Stimulated activated naive CD8-positive, alpha-beta T cell treated with anti-CD3 and anti-CD28 coated beads, Interleukin-15, Interleukin-2, amounts not matched to agents 100 ng/mL and 50 ng/mL, for 24 hours (primary cell): ENCODE data around the gene FGF22.
"Not testable (repeated sequence)": the region's sequence is repeated elsewhere in the genome, so short reads cannot be mapped to it uniquely, and the experiment has no call there.

Source experiments
- H3K27ac Mint-ChIP-seq: one replicate; pipeline ENCODE4 v1.8.0; 2021; ENCODE audit warnings: mild to moderate bottlenecking, mixed read lengths
- H3K27me3 Mint-ChIP-seq: one replicate; pipeline ENCODE4 v1.8.0; 2021; ENCODE audit warnings: mixed read lengths
- H3K36me3 Mint-ChIP-seq: one replicate; pipeline ENCODE4 v1.8.0; 2021; ENCODE audit warnings: low read depth, mixed read lengths
- H3K4me1 Mint-ChIP-seq: one replicate; pipeline ENCODE4 v1.8.0; 2021; ENCODE audit warnings: low read depth, mixed read lengths
- H3K4me3 Mint-ChIP-seq: one replicate; pipeline ENCODE4 v1.8.0; 2021; ENCODE audit warnings: mild to moderate bottlenecking, mixed read lengths
- H3K9me3 Mint-ChIP-seq: one replicate; pipeline ENCODE4 v1.8.0; 2021; ENCODE audit warnings: mixed read lengths

Gene FGF22

GRCh38 chr19:623974-624373, 15.7 kb upstream of the FGF22 start:
- H3K27ac Mint-ChIP-seq = no peak overlapping the region
- peaks cover 17% of the 10 kb centered on the region for H3K36me3 Mint-ChIP-seq
- no peaks in the 10 kb centered on the region for H3K27me3 Mint-ChIP-seq
- no peak overlapping the region for H3K4me3 Mint-ChIP-seq
- H3K4me1 Mint-ChIP-seq = peaks cover 2% of the 10 kb centered on the region
- no peaks in the 10 kb centered on the region for H3K9me3 Mint-ChIP-seq

GRCh38 chr19:624433-625109, 15.1 kb upstream of the FGF22 start:
- H3K4me3 Mint-ChIP-seq = no peak overlapping the region
- peaks cover 3% of the 10 kb centered on the region for H3K4me1 Mint-ChIP-seq
- H3K27ac Mint-ChIP-seq = no peak overlapping the region
- H3K36me3 Mint-ChIP-seq = peaks cover 20% of the 10 kb centered on the region
- H3K27me3 Mint-ChIP-seq = no peaks in the 10 kb centered on the region
- no peaks in the 10 kb centered on the region for H3K9me3 Mint-ChIP-seq

GRCh38 chr19:625257-625656, 14.4 kb upstream of the FGF22 start:
- Mint-ChIP-seq H3K4me1 (peaks cover 5% of the 10 kb centered on the region), H3K36me3 (peaks cover 25% of the 10 kb centered on the region), H3K4me3 (no peak overlapping the region), H3K9me3 (no peaks in the 10 kb centered on the region), H3K27ac (peak overlapping the region; percentile 19), H3K27me3 (no peaks in the 10 kb centered on the region)

DNA sequence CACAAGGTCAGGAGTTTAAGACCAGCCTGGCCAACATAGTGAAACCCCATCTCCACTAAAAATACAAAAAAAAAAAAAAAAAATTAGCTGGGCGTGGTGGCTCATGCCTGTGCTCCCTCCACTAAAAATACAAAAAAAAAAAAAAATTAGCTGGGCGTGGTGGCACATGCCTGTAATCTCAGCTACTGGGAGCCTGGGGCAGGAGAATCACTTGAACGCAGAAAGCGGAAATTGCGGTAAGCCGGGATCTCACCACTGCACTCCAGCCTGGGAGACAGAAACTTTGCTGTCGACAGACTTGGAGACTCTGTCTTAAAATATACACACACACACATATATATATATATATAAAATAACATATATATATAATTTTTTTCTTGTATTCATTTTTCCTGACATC, 13.1 kb upstream of the FGF22 start:
- Mint-ChIP-seq H3K36me3 (peaks cover 31% of the 10 kb centered on the region), H3K4me1 (peaks cover 14% of the 10 kb centered on the region)
- H3K27me3 Mint-ChIP-seq, H3K4me3 Mint-ChIP-seq, H3K27ac Mint-ChIP-seq, H3K9me3 Mint-ChIP-seq: not testable (repeated sequence)

GRCh38 chr19:628168-628567, 11.5 kb upstream of the FGF22 start:
- Mint-ChIP-seq H3K4me3 (no peak overlapping the region), H3K27ac (no peak overlapping the region), H3K27me3 (no peaks in the 10 kb centered on the region), H3K36me3 (peaks cover 31% of the 10 kb centered on the region), H3K4me1 (peaks cover 25% of the 10 kb centered on the region), H3K9me3 (no peaks in the 10 kb centered on the region)

DNA sequence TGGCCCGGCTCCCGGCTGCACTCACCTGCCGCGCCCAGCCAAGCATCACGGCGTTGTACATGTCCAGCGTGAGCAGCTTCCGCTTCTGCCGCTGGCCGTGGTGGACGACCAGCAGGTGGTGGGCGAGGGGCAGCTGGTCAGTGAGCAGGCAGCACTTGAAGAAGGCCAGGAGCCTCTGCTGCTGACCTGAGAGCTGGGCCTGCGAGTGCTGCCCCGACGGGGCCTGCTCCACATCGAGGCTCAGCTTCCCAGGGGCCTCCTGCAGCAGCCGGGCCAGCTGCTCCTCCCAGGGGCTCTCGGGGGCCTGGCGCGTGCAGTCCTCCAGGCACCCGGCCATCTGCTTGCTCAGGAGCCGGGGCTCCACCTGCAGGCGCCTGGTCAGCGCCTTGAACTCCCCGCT, 10.2 kb upstream of the FGF22 start:
- H3K27ac Mint-ChIP-seq, H3K9me3 Mint-ChIP-seq, H3K4me3 Mint-ChIP-seq, H3K27me3 Mint-ChIP-seq: not testable (repeated sequence)
- Mint-ChIP-seq H3K4me1 (peaks cover 35% of the 10 kb centered on the region), H3K36me3 (peaks cover 31% of the 10 kb centered on the region)

DNA sequence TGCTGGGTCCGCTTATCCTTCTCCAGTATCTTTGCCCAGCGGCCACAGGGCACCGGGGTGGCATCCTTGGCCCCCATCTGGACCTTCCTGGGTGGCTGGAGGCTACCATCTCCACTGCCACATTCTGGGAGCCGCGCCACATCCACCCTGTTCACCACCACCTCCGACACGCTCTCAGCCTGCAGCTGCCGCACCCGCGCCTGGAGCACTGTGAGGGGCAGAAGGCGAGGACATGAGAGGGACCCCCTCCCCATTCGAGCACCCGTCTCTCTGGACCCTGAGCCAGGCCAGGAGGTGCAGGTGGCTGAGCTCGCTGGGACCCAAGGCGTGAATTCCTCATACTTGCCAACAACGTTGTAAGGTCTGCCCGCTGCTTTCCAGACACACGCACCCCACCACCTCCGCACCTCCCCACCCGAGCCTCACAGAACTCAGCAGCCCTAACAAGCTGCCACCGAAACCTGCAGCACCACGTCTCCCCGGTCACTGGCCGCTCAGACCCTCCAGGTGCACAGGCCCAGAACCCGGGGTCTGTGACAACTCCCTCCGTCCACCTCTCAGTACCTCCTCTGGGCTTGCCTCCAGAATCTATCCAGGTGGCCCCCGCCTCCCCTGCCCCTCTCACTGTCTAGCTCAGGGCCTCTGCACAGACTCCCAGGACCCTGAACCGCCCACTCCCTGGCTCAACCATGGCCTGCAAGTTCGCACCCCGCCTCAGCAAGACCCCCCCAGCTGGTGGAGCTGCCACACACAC, 9.5 kb upstream of the FGF22 start:
- Mint-ChIP-seq H3K36me3 (peaks cover 31% of the 10 kb centered on the region), H3K9me3 (no peaks in the 10 kb centered on the region), H3K4me1 (peaks cover 35% of the 10 kb centered on the region), H3K27me3 (no peaks in the 10 kb centered on the region), H3K4me3 (no peak overlapping the region), H3K27ac (no peak overlapping the region)

GRCh38 chr19:632579-633067, 7.1 kb upstream of the FGF22 start:
- Mint-ChIP-seq H3K4me1 (peaks cover 40% of the 10 kb centered on the region), H3K4me3 (peak overlapping the region; percentile 98), H3K27ac (peak overlapping the region; percentile 96), H3K9me3 (no peaks in the 10 kb centered on the region), H3K27me3 (no peaks in the 10 kb centered on the region), H3K36me3 (peaks cover 23% of the 10 kb centered on the region)

DNA sequence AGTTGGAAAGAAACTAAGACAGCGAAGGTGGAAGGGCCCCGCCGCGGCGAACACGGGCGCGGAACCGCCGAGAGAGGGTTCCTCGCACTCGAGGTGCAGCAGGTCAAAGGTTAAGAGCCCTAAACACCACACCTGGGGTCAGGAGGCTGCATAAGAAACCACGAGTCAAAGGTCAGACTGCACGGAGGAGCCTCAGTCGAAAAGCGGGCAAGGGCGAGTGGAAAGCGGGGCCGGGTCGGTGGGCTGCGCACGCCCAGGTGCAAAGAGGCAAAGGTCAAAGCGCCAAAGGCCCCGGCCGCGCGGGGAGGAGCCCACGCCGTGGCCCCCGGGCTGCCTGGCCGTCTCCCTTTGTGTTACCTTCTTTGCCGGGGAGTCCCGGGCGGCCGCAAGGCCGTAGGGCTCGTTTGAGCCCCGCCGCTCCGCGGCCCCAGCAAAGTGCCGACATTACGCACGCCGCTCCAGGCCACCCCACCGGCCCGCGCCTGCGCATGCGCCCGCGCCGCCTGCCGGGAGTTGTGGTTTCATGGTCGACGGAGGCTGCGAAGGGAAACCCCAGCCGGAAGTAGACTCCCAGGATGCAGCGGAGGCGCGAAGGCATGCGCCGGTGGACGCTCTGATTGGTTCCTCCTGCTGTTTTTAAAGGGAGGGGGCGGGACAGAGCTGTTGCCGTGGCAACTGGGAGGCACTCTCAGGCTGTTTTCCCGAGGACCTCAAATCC, 6.5 kb upstream of the FGF22 start, which contains the start of gene POLRMT:
TSS of gene POLRMT (minus strand) at position 470 of the 718 bp plus-strand sequence. CDS start at position 445, 25 bp downstream.
- H3K27ac Mint-ChIP-seq = peak within 1 kb of the TSS; percentile 96
- H3K4me3 Mint-ChIP-seq = peak within 1 kb of the TSS; percentile 98
- no peaks in the 10 kb centered on the region for H3K27me3 Mint-ChIP-seq
- H3K4me1 Mint-ChIP-seq = peaks cover 43% of the 10 kb centered on the region
- peaks cover 21% of the 10 kb centered on the region for H3K36me3 Mint-ChIP-seq
- H3K9me3 Mint-ChIP-seq = no peaks in the 10 kb centered on the region

DNA sequence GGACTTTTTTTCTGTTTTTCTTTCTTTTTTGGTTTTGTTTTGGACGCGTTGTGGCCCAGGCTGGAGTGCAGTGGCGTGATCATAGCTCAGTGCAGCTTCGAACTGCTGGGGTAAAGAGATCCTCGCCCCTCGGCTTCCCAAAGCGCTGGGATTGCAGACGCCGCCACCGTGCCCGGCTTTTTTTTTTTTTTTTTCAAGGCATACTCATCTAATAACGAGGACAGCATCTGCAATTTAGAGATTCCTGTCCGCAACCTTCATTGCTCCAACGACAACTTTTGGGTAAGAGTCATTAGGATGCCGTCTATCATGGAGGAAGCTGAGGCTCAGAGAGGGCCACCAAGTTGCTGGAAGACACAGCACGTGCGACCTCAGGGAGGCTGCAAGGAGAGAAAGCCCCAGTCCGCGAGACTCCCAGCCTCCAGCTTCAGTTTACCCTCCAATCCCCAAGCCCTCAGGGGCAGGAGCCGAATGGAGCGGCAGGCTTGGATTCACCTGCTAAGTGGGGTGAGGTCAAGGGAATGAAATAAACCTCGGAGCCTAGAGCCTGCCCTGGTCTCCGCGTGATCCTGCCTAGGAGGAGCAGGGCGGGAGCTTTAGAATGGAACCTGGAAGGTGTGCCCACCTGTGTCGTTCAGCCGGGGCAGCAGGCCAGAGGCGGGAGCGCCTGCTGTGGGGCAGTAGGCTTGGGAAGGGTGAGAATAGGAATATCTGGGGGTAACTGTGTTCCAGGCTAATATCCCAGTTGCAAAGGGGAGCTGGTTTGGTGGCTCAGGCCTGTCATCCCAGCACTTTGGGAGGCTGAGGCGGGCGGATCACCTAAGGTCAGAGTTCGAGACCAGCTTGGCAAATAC, 5.7 kb upstream of the FGF22 start:
- Mint-ChIP-seq H3K9me3 (no peaks in the 10 kb centered on the region), H3K4me1 (peaks cover 41% of the 10 kb centered on the region), H3K36me3 (peaks cover 14% of the 10 kb centered on the region), H3K27ac (peak overlapping the region; percentile 84), H3K27me3 (no peaks in the 10 kb centered on the region), H3K4me3 (peak overlapping the region; percentile 98)

GRCh38 chr19:634975-635652, 4.6 kb upstream of the FGF22 start:
- no peak overlapping the region for H3K4me3 Mint-ChIP-seq
- H3K27me3 Mint-ChIP-seq = no peaks in the 10 kb centered on the region
- no peak overlapping the region for H3K27ac Mint-ChIP-seq
- H3K9me3 Mint-ChIP-seq = no peaks in the 10 kb centered on the region
- H3K4me1 Mint-ChIP-seq = peaks cover 45% of the 10 kb centered on the region
- peaks cover 8% of the 10 kb centered on the region for H3K36me3 Mint-ChIP-seq

GRCh38 chr19:638906-639252, 800 bp upstream of the FGF22 start:
- H3K4me3 Mint-ChIP-seq = peak overlapping the region; percentile 73
- peaks cover 19% of the 10 kb centered on the region for H3K4me1 Mint-ChIP-seq
- H3K36me3 Mint-ChIP-seq = no peaks in the 10 kb centered on the region
- H3K27me3 Mint-ChIP-seq = no peaks in the 10 kb centered on the region
- no peak overlapping the region for H3K27ac Mint-ChIP-seq
- no peaks in the 10 kb centered on the region for H3K9me3 Mint-ChIP-seq

GRCh38 chr19:640161-640558, 481 bp downstream of the FGF22 start:
- H3K36me3 Mint-ChIP-seq = no peaks in the 10 kb centered on the region

GRCh38 chr19:640606-641189, 1.0 kb downstream of the FGF22 start:
- Mint-ChIP-seq H3K4me3 (no peak overlapping the region), H3K9me3 (no peaks in the 10 kb centered on the region), H3K4me1 (peaks cover 14% of the 10 kb centered on the region), H3K36me3 (peaks cover 3% of the 10 kb centered on the region), H3K27me3 (no peaks in the 10 kb centered on the region), H3K27ac (no peak overlapping the region)

More at GRCh38 chr19:640161-640558, 481 bp downstream of the FGF22 start:
- Mint-ChIP-seq H3K9me3 (no peaks in the 10 kb centered on the region), H3K4me3 (no peak overlapping the region), H3K27ac (no peak overlapping the region), H3K27me3 (no peaks in the 10 kb centered on the region), H3K4me1 (peaks cover 14% of the 10 kb centered on the region)
